Lower leg skin (tissue), 4 donors: ENCODE results near the gene CASTOR2. TPM values are rescaled to one million over a fixed set of nuclear protein-coding genes. Genes with fewer than 3 reads are reported as not detected.
"Not testable (repeated sequence)": the region's sequence is repeated elsewhere in the genome, so short reads cannot be mapped to it uniquely, and the experiment has no call there.

Source experiments
- DNase-seq, 2 donors: peaks; one replicate each; pipeline ENCODE4 v3.0.0-alpha.2; 2019; ENCODE audit warnings: low spot score in 2 of 2
- H3K4me3 ChIP-seq: fragments of 200-600 bp; sonication (generic); 2 replicates; pipeline ENCODE4 v1.5.1; 2017; ENCODE audit warnings: mild to moderate bottlenecking, low read depth; ENCODE audit not compliant: poor library complexity, severe bottlenecking
- POLR2A ChIP-seq, 2 donors: fragments of 450-650 bp; IDR thresholded peaks; one replicate each; pipeline ENCODE4 v1.6.1; 2016 to 2017; ENCODE audit warnings: antibody characterized with exemption in 2 of 2, mild to moderate bottlenecking in 1 of 2, moderate library complexity in 1 of 2
- WGBS, 2 donors: methylation state at CpG; one replicate each; pipeline ENCODE4 v1.1.5; 2018; 5-methylcytosine and 5-hydroxymethylcytosine counted together
- intact Hi-C: fragments of 100-400 bp; cut with DNase I; formaldehyde crosslinking; loops from one replicate; pipeline ENCODE4 v1.15.0; 2023; ENCODE audit warnings: low total_unique reads
- total RNA-seq, 4 donors: library from RNA; depleted of rRNA; stranded (reverse); fragments of >200 nt; gene quantifications; one replicate each; pipeline ENCODE4 v1.1.0, GENCODE V29; 2016
- TF ChIP-seq, protein P1 (sequence below), 3 donors: fragments of 450-650 bp; IDR thresholded peaks; one replicate each; pipeline ENCODE4 v1.5.1; 2016; ENCODE audit warnings: antibody characterized with exemption in 3 of 3, mild to moderate bottlenecking in 3 of 3, moderate library complexity in 2 of 3

Gene CASTOR2
- total RNA-seq, 4 donors from 2014 or later: 10.7 to 19.7 (median 12.1) TPM

GRCh38 chr7:75064291-75064690, 99.8 kb downstream of the CASTOR2 start:
- H3K4me3 ChIP-seq: no peak overlapping the region
- TF ChIP-seq, protein P1, sequence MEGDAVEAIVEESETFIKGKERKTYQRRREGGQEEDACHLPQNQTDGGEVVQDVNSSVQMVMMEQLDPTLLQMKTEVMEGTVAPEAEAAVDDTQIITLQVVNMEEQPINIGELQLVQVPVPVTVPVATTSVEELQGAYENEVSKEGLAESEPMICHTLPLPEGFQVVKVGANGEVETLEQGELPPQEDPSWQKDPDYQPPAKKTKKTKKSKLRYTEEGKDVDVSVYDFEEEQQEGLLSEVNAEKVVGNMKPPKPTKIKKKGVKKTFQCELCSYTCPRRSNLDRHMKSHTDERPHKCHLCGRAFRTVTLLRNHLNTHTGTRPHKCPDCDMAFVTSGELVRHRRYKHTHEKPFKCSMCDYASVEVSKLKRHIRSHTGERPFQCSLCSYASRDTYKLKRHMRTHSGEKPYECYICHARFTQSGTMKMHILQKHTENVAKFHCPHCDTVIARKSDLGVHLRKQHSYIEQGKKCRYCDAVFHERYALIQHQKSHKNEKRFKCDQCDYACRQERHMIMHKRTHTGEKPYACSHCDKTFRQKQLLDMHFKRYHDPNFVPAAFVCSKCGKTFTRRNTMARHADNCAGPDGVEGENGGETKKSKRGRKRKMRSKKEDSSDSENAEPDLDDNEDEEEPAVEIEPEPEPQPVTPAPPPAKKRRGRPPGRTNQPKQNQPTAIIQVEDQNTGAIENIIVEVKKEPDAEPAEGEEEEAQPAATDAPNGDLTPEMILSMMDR (IDR thresholded peaks at IDR 0.05): no peak
- TF ChIP-seq POLR2A (IDR thresholded peaks at IDR 0.05): no peak
- WGBS, 2 donors: 95% methylated on average over 8 of the region's 8 CpGs
- no peak for DNase-seq
- intact Hi-C loops: no loop called here

DNA sequence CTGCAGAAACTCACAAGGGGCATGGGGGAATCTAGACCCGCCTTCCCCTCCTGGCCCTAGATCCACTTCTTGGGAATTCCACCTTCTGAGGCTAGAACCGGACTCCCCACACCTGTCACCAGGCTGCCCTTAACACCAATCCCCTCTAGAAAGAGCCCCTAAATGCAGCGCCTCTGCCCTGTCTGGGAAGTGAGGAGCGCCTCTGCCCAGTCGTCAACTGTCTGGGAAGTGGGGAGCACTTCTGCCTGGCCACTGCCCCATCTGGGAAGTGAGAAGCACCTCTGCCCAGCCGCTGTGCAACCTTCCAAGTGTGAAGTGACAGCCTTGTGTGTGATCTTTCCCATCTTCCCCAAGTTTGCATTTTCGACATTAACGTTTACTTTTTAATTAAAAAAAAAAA, 100.3 kb downstream of the CASTOR2 start:
- H3K4me3 ChIP-seq: no peak overlapping the region
- WGBS, 2 donors: 95 to 98% methylated on average over 8 of the region's 8 CpGs
- intact Hi-C loops: no loop called here
- TF ChIP-seq, protein P1 (IDR thresholded peaks at IDR 0.05): no peak
- no peak for TF ChIP-seq POLR2A (IDR thresholded peaks at IDR 0.05)
- no peak for DNase-seq

- H3K4me3 ChIP-seq: no peak overlapping the region
- TF ChIP-seq, protein P1 (IDR thresholded peaks at IDR 0.05): no peak
- no peak for TF ChIP-seq POLR2A (IDR thresholded peaks at IDR 0.05)
- intact Hi-C loops: no loop called here
- WGBS, 2 donors: 94 to 96% methylated on average over 9 of the region's 9 CpGs
- no peak for DNase-seq
Observed at GRCh38 chr7:75066521-75066920, 102.0 kb downstream of the CASTOR2 start.

- intact Hi-C loops: no loop called here
- WGBS, 2 donors: 6 to 8% methylated on average over 9 of the region's 9 CpGs
- TF ChIP-seq POLR2A (IDR thresholded peaks at IDR 0.05): no peak
- TF ChIP-seq, protein P1 (IDR thresholded peaks at IDR 0.05): no peak
- peak overlapping the region; percentile 86 for H3K4me3 ChIP-seq
- no peak for DNase-seq
Observed at GRCh38 chr7:75072981-75073283, 108.4 kb downstream of the CASTOR2 start.

- H3K4me3 ChIP-seq: peak overlapping the region; percentile 51
- intact Hi-C loops, DNase-seq: not testable (repeated sequence)
- WGBS, 2 donors: 72 to 82% methylated on average over 6 of the region's 8 CpGs
Observed at GRCh38 chr7:75074262-75074641, 109.7 kb downstream of the CASTOR2 start.

Other genes with a start within 250 kb of the CASTOR2 start
- 1 to 10 TPM in 2 of 4 donors, under 1 TPM in 1, not detected in 1; 0.97 to 2.2 (median 1.2) TPM for gene NCF1, start 190.7 kb upstream of the CASTOR2 start, total RNA-seq
- 10 to 100 TPM in 3 of 4 donors, 1 to 10 TPM in 1; 5.4 to 14.5 (median 14.4) TPM for gene GTF2IRD2, start 113.1 kb upstream of the CASTOR2 start, total RNA-seq
- 10 to 100 TPM; 22.7 to 47.6 (median 37.1) TPM for gene RCC1L, start 109.1 kb downstream of the CASTOR2 start, total RNA-seq
- 10 to 100 TPM; 20.4 to 53.1 (median 31.3) TPM for gene GTF2IRD2B, start 127.9 kb downstream of the CASTOR2 start, total RNA-seq